GM12891 (cell line): ENCODE measurements around the gene GABRQ.

ENCODE experiments used
- DNase-seq: peaks from one replicate; pipeline ENCODE4 v3.0.0; 2011; ENCODE audit warnings: low spot score; ENCODE audit not compliant: insufficient read length
- FAIRE-seq: peaks from 2 replicates; lab custom pipeline; 2011; peaks lifted over from hg19 to GRCh38; lab: Jason Lieb, UNC
- PAX5 ChIP-seq: IDR thresholded peaks from 2 replicates; pipeline ENCODE4 v1.6.1; 2011; ENCODE audit warnings: low read length, moderate library complexity, mild to moderate bottlenecking; ENCODE audit not compliant: insufficient read depth, severe bottlenecking
- POLR2A ChIP-seq: IDR thresholded peaks from 2 replicates; pipeline ENCODE4 v1.6.1; 2011; ENCODE audit warnings: low read depth, low read length, control low read depth
- POLR2AphosphoS5 ChIP-seq: IDR thresholded peaks from 2 replicates; pipeline ENCODE4 v1.6.1; 2011; ENCODE audit warnings: low read depth, low read length, control low read depth
- POU2F2 ChIP-seq: IDR thresholded peaks from 2 replicates; pipeline ENCODE4 v1.6.1; 2011; ENCODE audit warnings: low read depth, mild to moderate bottlenecking, control low read depth, low read length, moderate library complexity
- SPI1 ChIP-seq: IDR thresholded peaks from 2 replicates; pipeline ENCODE4 v1.6.1; 2011; ENCODE audit warnings: low read depth, low read length, control low read depth
- TAF1 ChIP-seq: IDR thresholded peaks from 2 replicates; pipeline ENCODE4 v1.6.1; 2011; ENCODE audit warnings: low read depth, low read length, control low read depth

GABRQ gene

DNA sequence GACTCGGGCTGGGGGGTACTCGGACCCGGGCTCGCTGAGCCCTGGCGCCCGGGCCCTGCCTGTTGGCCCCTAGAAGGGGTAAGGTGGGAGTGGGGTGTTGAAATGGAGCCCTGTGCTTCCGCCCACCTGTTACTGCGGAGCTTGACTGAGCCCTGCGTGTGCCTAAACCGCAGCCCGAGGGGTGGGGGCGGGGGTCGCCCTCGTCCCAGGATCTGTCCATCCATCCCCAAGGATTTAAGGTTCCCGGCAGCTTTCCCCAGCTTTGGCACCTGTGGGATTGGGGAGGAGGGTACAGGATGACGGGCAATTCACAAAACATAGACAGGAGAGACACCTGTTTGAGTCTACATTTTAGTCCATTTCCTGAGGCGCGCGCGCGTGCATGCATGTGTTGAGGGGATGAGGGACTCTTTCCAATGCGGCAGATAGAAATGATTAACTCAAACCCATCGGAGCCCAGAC lies 779 bp downstream of the GABRQ start:
- DNase-seq: no peak
- no peak for TF ChIP-seq PAX5
- TF ChIP-seq POLR2A: no peak
- no peak for TF ChIP-seq POLR2AphosphoS5
- TF ChIP-seq SPI1: no peak
- TF ChIP-seq TAF1: no peak
- TF ChIP-seq POU2F2: no peak
- FAIRE-seq: no peak

DNA sequence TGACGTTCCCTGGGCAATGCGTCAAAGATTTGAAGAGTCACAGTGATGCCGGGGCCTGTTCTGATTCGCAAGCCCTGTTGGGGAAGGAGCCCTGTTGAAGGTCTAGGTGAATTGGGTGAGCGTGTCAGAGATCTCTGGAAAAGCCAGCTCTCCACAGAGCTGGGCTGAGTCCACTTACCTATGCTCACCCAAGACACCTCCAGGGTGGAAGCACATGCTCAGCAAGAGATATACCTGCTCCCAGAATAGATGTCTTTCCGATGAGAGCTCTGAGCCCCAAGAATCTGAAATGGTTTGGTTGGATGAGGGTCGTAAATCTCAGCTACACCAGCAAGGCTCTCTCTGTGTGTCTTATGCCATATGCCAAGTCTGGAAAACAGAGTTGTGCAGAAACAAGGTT lies 1.7 kb downstream of the GABRQ start:
- no peak for FAIRE-seq
- no peak for TF ChIP-seq TAF1
- TF ChIP-seq POLR2A: no peak
- TF ChIP-seq POLR2AphosphoS5: no peak
- no peak for TF ChIP-seq SPI1
- no peak for TF ChIP-seq POU2F2
- no peak for TF ChIP-seq PAX5
- no peak for DNase-seq

DNA sequence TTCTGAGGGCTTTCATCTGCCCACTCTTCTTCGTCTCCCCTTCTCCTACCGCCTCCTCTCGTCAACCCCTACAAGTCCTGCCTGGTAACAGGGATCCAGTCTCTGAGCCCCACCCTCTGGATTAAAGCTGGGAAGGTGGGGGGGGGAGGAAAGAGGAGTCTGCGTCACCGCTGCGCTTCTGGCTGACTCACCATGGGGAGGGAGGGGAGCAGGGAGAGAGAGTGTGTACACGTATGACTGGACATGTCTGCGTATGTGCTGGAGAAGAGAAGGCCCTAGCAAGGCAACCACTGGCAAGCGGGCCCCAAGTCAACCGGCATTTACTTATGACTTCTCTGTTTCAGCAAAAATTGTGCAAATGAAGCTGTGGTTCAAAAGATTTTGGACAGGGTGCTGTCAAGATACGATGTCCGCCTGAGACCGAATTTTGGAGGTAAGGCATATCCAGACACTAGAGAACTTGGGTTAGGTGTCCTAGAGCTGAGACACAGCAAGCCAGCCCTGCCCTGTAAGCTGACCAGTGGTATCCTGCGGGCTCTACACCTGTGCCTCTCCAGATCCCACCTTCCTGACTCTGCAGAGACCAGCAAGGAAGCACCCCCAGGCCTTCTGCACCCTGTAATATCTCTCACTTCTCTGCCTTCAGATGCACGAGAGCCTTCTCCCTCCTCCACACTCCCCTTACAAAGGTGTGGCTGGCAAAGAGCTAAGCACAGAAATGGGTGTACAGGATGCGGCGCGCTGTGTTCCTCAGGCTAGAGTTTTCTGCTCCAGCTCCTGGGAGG lies 2.5 kb downstream of the GABRQ start:
- no peak for DNase-seq
- no peak for TF ChIP-seq POLR2A
- no peak for TF ChIP-seq SPI1
- no peak for TF ChIP-seq TAF1
- TF ChIP-seq POLR2AphosphoS5: no peak
- no peak for TF ChIP-seq POU2F2
- no peak for TF ChIP-seq PAX5
- no peak for FAIRE-seq

DNA sequence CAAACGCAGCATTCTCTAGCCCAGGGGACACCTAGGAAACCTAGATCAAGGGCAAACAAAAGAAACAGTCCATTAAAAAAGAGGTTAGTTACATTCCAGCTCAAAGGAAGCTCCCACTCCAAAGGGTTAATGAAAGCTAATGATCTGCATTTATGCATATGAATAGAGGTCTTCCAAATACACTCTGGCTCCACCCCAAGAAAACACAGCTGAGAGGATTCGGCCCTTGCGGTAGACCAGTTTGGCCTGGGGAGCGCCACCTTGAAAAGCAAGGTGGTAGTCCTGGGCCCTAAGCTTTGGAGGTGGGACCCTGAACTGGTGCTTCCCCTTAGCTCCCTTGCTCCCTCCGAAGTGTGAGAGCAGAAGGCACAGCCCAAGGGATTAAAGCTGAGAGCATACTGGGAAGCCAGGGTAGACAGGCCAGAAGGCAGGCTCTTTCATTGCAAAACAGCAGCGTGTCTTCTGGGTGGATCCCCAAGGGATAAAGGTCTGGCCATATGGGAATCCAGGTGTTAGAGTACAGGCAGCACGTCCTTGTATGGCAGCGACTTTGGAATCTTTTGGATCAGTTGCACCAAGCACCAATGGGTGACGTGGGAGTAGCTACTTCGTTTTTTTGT lies 3.7 kb downstream of the GABRQ start:
- FAIRE-seq (no peak), DNase-seq (no peak)
- TF ChIP-seq POLR2AphosphoS5: no peak
- TF ChIP-seq SPI1: no peak
- no peak for TF ChIP-seq POLR2A
- TF ChIP-seq POU2F2: no peak
- TF ChIP-seq PAX5: no peak

DNA sequence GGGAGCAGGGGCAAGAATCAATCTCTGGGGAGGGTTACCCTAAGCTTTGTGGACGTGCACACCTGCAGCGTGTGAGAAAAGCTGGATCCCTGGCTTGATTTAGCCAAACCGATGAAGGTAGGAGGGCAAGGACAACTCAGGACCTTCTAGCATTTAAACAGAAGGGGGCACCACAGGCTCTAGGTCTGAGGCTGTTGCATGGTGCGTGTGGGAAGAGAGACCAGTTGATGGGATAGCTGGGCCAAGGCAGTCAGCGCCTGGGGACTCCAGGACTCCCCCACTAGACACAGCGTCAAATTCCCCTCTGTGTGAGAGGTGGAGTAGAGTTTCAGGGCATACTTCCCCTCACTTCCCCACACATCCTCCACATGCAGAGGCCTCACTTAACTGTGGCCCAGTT lies 4.3 kb downstream of the GABRQ start:
- no peak for DNase-seq
- TF ChIP-seq POLR2AphosphoS5 (no peak), SPI1 (no peak), TAF1 (no peak), PAX5 (no peak), POU2F2 (no peak), POLR2A (no peak)
- no peak for FAIRE-seq

DNA sequence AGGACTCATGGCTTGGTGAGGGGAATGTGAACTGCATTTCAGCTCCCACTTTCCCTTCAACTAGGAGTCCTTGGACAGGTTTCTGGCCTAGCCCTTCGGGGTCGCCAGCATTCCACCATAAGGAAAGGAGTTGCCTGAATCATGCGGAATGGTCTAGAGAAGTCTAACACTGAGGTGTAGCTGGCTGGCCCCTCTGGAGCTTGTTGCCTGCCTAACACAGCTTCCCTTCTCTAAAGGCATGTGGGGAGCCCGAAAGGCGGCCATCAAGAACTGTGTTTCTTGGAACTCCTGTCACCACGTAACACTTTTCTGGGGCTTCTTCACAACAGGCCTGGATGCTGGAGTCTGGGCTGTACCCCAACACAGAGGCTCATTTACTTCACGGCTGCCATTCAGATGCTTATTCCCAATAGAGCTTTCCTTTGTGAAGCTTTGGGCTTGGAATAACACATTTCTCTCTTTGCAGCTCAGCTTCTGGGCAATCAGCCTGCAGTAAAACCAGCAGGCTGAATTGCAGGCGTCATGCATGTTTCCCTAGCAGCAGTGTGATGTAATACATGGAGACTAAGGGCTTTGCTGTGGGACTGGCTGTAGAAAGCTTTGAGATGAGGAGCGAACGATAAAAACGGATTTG lies 5.4 kb downstream of the GABRQ start:
- TF ChIP-seq PAX5 (no peak), TAF1 (no peak), POLR2A (no peak), POLR2AphosphoS5 (no peak), SPI1 (no peak), POU2F2 (no peak)
- DNase-seq: no peak
- FAIRE-seq: no peak

DNA sequence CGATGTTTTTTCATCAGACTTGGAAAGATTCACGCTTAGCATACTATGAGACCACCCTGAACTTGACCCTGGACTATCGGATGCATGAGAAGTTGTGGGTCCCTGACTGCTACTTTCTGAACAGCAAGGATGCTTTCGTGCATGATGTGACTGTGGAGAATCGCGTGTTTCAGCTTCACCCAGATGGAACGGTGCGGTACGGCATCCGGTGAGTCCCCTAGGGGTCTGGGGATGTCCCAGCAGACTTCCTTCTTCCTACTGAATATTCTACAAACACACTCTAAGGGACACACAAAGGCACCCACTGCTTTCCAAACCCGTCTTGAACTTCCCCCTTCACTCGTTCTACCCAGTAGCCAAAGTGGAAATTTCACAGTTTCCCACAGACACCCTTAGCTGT lies 9.3 kb downstream of the GABRQ start:
- DNase-seq (no peak), FAIRE-seq (no peak)
- TF ChIP-seq POLR2A: no peak
- no peak for TF ChIP-seq TAF1
- TF ChIP-seq SPI1: no peak
- TF ChIP-seq POLR2AphosphoS5: no peak
- TF ChIP-seq POU2F2: no peak

DNA sequence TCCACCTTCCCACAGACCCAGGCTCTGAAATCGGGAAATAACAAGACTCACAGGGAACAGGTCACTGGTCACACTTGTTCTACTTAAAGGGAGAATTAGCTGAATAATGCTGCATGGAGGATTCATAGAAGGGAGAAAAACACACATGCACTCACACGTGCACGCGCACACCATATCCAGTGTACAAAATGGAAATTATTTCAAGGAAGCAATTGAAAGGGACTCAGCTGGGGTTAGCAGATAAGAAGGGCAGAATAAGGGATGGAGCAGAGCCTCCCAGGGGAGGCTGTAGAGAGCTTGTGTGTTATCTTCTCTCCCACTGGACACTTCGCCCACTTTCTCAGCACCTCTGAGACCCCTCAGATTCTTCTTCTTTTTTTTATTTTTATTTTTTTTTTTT lies 10.3 kb downstream of the GABRQ start:
- no peak for TF ChIP-seq POLR2AphosphoS5
- DNase-seq (no peak), FAIRE-seq (no peak)

DNA sequence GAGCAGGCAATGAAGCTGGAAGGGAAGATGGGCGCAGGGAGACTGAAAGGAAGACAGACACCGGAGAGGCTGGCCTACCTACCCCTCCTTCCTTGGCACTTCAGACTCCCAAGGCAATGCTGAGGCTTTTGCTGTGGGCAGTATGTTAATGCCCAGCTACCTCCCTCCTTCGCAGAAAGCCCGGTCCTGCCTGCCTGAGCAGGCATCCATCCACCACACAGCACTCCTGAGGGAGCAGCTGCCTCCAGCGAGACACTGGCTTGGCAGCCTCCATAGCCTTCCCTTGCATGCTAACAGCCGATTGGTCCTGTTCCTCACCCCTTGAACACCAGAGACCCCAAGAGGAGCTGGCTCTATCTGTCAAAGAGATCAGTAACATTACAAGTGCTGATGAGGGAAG lies 14.4 kb downstream of the GABRQ start:
- TF ChIP-seq POLR2A (no peak), POLR2AphosphoS5 (no peak), PAX5 (no peak), SPI1 (no peak), POU2F2 (no peak), TAF1 (no peak)
- FAIRE-seq (no peak), DNase-seq (no peak)
